T-helper 22 cell (primary cell): Measurements from ENCODE around the gene PREX1.

Experiments
- DNase-seq: peaks from one replicate; pipeline ENCODE4 v3.0.0-alpha.2; 2020; ENCODE audit warnings: low read depth

Gene PREX1

GRCh38 chr20:48717095-48717672, 110.6 kb downstream of the PREX1 start:
- DNase-seq, result no peak

- DNase-seq, result no peak
These were observed 111.3 kb downstream of the PREX1 start for GRCh38 chr20:48716541-48716940.

DNA sequence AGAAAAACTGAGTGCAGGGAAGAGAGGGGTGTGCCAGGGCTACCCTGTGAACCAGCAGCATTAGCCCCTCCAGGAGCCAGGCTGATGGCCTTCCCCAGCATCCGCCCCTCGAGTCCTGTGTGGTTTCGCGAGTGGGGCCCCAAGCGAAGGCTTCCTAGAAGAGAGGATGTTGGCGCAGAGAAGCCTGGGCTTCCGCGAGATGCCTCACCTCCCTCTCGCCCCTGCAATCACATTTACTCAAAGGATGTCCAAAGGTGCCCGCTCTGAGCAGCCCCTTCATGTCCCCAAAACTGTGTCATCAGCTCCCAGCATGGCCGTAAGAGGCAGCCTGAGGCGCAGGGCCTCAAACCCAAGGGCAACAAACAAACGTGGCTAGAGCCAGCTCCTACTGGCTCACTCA, 111.7 kb downstream of the PREX1 start:
- no peak for DNase-seq

DNA sequence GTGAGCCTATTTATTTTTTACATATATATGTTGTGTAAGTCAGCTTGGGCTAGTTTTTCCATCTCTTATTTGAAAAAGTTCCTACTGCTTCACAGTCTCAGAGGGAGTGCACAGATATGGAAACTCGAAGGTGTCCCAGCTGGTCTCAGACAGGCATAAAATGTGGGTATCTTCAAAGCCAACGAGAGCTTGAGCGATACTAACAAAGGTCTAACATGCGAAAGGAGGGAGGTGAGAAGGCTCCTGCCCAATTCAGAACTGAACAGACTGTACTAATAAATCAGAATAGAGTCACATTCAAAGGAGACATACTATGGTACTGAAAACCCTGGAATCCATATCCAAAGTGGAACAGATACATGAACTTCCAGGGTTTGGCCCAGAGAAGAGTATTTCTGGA, 113.0 kb downstream of the PREX1 start:
- no peak for DNase-seq

- no peak for DNase-seq
These were observed 115.9 kb downstream of the PREX1 start for GRCh38 chr20:48711696-48712464.

DNA sequence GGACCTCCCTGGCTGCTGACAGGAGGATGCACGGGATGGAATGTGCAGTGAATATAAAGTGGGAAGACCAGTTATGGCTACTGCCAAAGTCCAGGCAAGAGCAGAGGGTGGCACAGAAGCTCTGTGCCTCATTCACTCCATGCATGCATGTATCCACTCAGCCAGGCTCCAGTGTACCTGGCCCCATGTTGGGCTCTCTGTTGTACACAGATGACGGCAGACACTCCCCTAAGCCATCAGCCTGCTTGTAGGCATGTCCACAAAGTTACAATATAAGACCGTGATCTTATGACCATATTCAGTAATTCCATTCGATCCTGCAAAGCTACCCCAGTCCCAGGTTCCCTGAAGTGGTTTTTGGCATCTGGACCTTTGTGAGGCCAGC, 116.8 kb downstream of the PREX1 start:
- no peak for DNase-seq

GRCh38 chr20:48710341-48711043, 117.3 kb downstream of the PREX1 start:
- DNase-seq, result no peak

GRCh38 chr20:48709744-48710143, 118.1 kb downstream of the PREX1 start:
- DNase-seq, result no peak

GRCh38 chr20:48709058-48709691, 118.6 kb downstream of the PREX1 start:
- no peak for DNase-seq

GRCh38 chr20:48708630-48709029, 119.2 kb downstream of the PREX1 start:
- DNase-seq, result no peak

- DNase-seq, result no peak
These were observed 119.7 kb downstream of the PREX1 start for GRCh38 chr20:48708116-48708515.

GRCh38 chr20:48706710-48707365, 121.0 kb downstream of the PREX1 start:
- no peak for DNase-seq

- no peak for DNase-seq
These were observed 121.6 kb downstream of the PREX1 start for GRCh38 chr20:48706116-48706656.

DNA sequence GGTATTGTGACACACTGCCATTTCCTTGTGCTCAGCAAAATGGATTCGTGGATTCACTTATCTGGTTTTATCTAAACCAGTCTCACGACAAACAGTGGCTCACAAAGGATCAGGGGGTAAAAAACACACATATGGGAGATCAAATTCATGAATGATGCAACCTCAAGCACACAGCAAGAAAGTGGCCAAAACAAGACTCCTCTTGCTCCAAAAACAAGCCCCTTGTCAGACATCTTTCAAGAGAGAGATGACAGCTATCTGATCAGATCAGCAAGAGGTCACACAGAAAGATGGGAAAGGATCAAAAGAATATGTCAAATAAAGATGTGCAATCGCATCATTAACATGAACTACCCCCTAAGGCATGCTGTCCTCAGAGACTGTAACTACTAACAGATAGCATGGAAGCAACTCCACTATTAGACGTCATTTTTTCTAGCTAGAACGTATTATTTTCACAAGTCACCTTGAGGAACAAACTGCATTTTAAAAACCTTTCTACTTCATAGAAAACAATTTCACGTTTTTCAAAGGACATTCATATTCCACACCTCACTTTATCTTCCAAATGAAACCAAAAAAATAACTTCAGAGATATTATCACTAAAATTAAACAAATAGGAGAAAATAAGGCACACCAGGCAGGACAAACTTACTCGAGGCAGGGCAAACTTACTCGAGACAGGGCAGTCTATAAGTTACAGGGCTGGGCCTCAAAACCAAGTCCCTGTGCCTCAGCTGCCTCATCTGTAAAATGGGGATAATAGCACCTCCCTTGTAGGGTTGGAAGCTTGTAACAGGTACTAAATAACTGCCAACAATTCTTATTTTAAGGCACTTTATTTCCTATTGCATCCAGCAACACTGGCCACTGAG, 122.3 kb downstream of the PREX1 start:
- DNase-seq, result no peak

DNA sequence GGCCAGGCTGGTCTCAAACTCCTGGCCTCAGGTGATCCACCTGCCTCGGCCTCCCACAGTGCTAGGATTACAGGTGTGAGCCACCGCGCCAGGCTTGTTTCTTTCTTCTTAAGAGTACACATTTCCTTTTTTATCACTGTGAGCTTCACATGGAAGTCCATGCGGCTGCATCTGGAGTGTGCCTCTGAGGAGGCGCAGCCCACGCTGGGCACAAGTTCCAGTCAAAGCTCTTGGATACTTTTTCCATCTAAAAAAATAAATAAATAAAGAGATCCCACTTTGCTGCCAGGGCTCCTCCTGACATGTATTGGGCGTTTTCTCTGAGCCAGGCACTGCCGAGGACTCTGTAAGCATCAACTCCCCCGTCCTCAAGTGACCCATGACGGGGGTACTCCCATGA, 123.0 kb downstream of the PREX1 start:
- DNase-seq, result no peak

- DNase-seq, result no peak
These were observed 124.1 kb downstream of the PREX1 start for GRCh38 chr20:48703511-48704219.

- no peak for DNase-seq
These were observed 124.7 kb downstream of the PREX1 start for GRCh38 chr20:48703107-48703506.

GRCh38 chr20:48702455-48702913, 125.3 kb downstream of the PREX1 start:
- DNase-seq, result no peak

DNA sequence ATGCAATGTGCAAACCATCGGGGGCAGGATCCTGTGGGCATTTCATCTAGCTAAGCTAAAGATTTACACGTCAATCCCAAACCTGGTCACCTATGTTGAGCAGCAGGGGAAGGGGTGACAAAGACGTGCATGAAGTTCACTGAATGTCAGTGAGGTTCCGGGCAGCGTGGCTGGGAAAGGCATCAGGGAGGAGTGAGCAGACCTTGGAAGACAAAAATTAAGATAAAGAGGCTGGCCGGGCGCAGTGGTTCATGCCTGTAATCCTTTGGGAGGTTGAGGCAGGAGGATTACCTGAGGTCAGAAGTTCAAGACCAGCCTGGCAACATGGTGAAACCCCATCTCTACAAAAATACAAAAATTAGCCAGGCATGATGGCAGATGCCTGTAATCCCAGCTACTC, 126.1 kb downstream of the PREX1 start:
- no peak for DNase-seq
